ENCODE data around the gene CBLN3.
A peak's percentile ranks its signal among the peaks of the same experiment; 100 is the strongest.

CBLN3 gene

GRCh38 chr14:24428628-24429394, 657 bp downstream of the CBLN3 start:
- DNase-seq (ENCODE audit: extremely low read depth, low read depth), result no peak
- no peak for TF ChIP-seq CTCF (IDR thresholded peaks at IDR 0.05; ENCODE audit: low read depth, low read length)

- DNase-seq (ENCODE audit: extremely low read depth, low read depth), result no peak
- no peak for TF ChIP-seq CTCF (IDR thresholded peaks at IDR 0.05; ENCODE audit: low read depth, low read length)
Measured at GRCh38 chr14:24427537-24428508, 1.6 kb downstream of the CBLN3 start.

- DNase-seq (ENCODE audit: extremely low read depth, low read depth), result no peak
- no peak for TF ChIP-seq CTCF (IDR thresholded peaks at IDR 0.05; ENCODE audit: low read depth, low read length)
Measured at GRCh38 chr14:24426912-24427536, 2.4 kb downstream of the CBLN3 start.

GRCh38 chr14:24426150-24426911, 3.1 kb downstream of the CBLN3 start:
- no peak for TF ChIP-seq CTCF (IDR thresholded peaks at IDR 0.05; ENCODE audit: low read depth, low read length)
- DNase-seq (ENCODE audit: extremely low read depth, low read depth), result no peak

- no peak for TF ChIP-seq CTCF (IDR thresholded peaks at IDR 0.05; ENCODE audit: low read depth, low read length)
- DNase-seq (ENCODE audit: extremely low read depth, low read depth), result peak; percentile 40
Measured at GRCh38 chr14:24425704-24426103, 3.8 kb downstream of the CBLN3 start.

GRCh38 chr14:24422694-24423601, 6.5 kb downstream of the CBLN3 start:
- no peak for DNase-seq (ENCODE audit: extremely low read depth, low read depth)
- TF ChIP-seq CTCF (IDR thresholded peaks at IDR 0.05; ENCODE audit: low read depth, low read length), result no peak
